GM21529 (cell line): Measurements from ENCODE around the gene SERPINE3.

Experiments used
- ATAC-seq: cut with Tn5 transposase; IDR thresholded peaks from one replicate; pipeline ENCODE4 v1.9.1; 2021; ENCODE audit not compliant: unreplicated experiment

Gene SERPINE3

GRCh38 chr13:51339354-51339753 is at the start of gene SERPINE3:
Gene SERPINE3, plus strand, starts transcription at chr13:51339691. Its CDS starts 1,401 bp downstream, at chr13:51341092.
- no peak for ATAC-seq

- no peak for ATAC-seq
These were observed 48.1 kb upstream of the SERPINE3 start for GRCh38 chr13:51291341-51291740.

GRCh38 chr13:51292000-51292565 is 47.4 kb upstream of the SERPINE3 start:
- no peak for ATAC-seq

- ATAC-seq: no peak
These were observed 41.9 kb upstream of the SERPINE3 start for GRCh38 chr13:51297556-51297955.

DNA sequence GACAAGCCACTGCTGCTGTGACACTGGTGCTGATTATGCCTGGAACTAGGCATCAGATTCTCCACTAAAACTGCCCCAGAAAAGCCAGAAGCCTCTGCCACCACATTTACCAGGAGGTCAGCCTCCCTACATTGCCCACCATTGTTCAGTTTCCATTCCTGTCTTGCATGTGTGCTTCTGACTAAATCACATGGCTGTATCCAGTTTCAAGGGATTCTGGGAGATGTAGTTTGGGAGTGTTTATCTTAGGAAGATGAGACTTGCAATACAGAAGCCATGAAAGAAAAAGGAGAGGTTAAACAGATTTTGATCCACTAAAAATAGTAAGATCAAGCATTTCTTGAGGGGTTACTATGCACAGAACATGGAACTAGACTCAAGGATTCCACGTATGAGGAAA is 40.7 kb upstream of the SERPINE3 start:
- ATAC-seq: no peak

DNA sequence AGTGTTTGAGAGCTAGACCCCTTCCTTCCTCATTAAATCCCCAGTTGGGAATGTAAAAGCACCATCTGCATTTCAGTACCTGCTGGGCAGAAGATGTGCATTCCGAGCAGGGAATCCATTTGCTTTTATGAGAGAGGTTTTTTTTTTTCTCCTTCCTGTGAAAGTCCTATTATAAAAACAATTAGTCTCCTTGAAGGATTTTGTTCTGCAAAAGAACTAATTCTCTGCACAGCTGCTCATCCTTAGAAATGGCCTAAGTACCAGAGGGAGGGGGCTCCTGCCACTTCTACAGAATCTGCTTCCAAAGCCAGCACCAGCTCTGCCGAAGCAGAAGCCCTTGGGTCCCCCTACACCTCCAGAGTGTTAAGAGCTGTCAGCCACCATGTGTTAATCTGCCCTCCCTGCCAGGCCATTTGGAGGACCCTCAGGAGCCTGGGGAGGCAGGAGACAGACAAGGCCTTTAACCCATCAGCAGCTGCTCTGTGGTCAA is 36.4 kb upstream of the SERPINE3 start:
- no peak for ATAC-seq

DNA sequence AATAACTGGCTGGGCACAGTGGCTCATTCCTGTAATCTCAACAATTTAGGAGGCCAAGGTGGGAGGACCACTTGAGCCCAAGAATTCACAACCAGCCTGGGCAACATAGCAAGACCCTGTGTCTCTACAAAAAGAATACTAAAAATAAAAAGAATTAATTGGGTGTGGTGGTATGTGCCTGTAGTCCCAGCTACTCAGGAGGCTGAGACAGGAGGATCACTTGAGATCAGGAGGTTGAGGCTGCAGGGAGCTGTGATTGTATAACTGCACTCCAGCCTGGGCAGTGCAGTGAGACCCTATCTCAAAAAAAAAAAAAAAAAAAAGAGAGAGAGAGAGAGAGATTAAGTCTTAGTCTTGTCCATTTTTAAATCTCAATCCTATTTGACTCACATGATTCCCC is 35.6 kb upstream of the SERPINE3 start:
- ATAC-seq: no peak

DNA sequence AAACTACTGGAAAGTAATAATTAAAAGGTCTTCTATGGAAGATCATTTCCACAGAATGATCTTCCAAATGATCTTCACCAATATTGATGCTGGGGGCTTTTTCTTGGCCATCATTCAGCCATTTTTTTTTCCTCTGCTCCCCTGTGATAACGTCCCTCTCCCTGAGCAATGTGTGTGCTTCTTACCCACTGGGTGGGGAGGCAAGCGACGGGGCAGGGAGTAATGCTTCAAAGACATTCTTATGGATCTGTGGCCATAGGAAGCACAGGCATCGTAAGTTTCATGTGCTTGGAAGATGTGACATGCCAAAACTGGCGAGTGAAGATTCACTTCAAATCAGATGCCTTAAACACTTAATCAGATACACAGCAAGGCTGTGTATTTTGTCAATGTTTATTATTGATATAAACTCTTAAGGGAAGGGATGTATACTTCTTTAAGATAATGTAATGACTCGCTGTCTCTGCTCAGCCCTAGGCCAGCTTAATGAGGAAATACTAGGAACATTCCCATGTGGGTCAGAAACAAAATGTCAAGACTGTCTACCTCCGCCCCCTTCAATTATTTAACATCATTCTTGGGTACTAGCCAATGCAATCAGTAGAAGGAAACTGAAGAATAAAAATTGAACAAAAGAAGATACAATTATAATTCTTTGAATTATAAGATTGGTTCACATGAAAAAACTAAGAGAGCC is 34.1 kb upstream of the SERPINE3 start:
- no peak for ATAC-seq

DNA sequence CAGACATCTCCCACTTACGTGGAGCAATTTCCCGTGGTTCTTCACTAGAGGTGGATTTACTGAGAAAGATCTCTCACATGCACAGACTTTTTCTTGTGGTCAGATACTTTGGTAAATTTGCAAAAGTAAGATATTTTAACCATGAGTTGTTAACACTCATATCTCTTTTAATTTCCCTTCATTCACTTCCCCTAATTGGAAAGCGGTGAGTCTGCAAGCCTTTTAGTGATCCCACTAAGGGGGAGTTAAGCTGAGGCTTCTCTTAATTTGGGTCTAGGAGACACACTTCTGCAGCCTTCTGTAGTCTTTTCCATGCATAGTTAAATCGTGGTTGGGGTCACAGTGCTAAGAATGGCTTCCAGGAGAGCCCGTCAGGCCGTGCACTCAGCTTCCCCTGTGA is 30.7 kb upstream of the SERPINE3 start:
- ATAC-seq: no peak

- ATAC-seq: no peak
These were observed 28.3 kb upstream of the SERPINE3 start for GRCh38 chr13:51311231-51311630.

DNA sequence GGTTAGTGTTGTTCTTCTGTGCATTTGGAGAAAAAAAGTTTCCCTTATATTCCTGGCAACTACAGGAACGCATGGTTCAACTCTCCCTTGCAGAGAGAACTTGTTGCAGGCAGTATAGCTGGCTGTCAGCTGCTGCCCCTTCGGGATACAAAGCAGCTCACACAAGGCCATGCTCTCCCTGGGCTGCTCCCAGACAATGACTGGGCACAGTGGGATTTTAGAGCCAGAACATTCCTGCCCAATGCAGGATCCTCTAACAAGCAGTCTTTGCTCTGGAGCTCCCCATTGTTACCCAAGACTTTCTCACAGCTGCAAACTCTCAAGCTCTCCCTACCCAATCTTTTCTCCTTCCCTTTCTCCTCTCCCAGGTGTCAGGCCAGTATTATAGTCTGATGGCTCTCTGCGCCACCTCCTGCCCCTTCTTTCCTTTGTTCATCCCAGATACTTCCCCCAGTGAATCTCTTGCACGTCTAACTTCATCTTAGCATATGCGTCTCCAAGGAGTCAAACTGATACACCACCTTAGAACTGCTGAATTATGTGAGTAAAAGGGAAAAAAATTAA is 27.5 kb upstream of the SERPINE3 start:
- no peak for ATAC-seq

GRCh38 chr13:51313619-51314018 is 25.9 kb upstream of the SERPINE3 start:
- ATAC-seq: no peak

DNA sequence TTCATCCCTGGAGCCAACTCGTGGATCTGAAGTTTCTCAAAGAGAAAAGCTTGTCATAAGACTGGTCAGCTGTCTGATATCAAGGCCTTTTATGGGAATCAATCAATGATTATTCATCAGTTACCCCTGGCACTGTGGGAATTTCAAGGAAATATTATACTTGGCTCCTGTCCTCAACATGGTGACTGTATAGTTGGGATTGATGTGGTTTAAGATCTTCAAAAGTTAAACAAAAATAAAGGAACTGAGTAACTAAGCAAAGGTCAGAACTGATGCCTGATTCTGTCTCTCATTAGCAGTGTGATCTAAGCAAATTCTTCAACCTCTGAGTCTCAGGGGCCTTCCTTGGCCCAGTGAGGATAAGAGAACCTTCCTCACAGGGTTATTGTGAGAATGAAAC is 22.2 kb upstream of the SERPINE3 start:
- no peak for ATAC-seq

DNA sequence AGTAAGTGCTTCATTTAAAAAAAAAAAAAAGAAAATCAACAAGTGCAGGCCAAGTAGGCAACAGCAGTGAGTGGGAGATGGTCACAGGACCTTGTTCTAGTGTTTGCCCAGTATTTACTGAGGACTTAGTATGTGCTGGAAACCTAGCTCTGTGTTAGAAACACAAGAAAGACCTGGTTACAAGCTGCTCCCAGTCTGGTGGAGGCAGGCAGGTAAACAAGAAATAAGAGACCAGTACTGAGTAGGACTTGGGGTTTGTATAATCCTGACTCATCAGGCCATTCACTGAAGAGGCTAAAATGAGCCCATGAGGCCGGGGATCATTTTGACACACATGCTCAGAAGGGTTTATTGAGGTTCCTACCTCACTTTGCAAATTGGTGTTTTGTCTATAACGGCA is 21.5 kb upstream of the SERPINE3 start:
- no peak for ATAC-seq

- no peak for ATAC-seq
These were observed 20.6 kb upstream of the SERPINE3 start for GRCh38 chr13:51318876-51319275.

- no peak for ATAC-seq
These were observed 17.7 kb upstream of the SERPINE3 start for GRCh38 chr13:51321836-51322235.

DNA sequence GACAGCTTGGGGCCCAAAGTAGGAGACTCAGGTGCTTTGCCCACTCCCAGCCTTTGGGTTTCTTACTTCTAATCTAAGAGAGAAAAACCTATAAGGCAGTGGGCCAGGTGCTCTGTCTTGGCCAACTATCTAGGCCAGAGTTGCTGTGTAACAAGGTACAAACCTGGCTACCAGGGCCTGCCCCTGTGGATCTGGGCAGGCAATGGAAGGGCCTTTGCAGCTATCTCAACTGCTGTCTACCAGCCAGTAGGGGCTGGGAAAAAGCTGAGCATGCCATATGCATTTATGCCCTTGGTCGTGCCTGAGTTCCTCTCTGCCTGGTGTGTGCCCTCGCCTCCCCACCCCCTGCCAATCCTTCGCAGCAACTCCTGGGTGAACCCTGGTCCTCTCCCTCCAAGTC is 16.7 kb upstream of the SERPINE3 start:
- ATAC-seq: no peak

DNA sequence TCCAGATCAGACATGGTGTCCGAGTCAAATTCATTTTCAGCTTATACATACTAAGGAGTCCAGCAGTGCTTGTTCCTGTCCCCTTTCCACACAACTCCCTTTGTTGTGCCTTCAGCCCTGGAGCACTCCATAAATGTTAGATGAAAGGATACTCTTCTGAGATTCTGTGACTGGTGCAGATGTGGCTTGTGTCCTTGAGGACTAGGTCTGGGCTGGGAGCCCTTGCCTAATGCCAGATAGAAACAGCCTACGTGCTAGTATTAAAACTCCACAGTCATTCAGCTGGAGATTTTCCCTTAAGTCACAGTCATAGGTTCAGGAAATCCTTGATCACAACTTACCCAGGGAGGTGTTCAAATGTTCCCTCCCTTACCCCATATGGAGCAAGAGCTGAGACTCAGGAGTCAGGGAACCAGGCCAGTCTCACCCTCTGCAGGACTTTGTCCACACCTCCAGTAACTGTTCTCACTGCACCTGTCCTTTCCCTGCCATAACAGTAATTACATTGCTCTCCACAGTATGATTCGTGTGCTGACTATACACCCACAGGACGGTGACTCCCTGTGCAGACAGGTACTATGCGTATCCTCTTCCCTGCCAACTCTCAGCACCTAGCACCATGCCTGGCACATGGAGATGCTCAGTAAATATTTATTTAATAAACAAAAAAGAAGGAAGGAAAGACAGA is 15.5 kb upstream of the SERPINE3 start:
- ATAC-seq: no peak

DNA sequence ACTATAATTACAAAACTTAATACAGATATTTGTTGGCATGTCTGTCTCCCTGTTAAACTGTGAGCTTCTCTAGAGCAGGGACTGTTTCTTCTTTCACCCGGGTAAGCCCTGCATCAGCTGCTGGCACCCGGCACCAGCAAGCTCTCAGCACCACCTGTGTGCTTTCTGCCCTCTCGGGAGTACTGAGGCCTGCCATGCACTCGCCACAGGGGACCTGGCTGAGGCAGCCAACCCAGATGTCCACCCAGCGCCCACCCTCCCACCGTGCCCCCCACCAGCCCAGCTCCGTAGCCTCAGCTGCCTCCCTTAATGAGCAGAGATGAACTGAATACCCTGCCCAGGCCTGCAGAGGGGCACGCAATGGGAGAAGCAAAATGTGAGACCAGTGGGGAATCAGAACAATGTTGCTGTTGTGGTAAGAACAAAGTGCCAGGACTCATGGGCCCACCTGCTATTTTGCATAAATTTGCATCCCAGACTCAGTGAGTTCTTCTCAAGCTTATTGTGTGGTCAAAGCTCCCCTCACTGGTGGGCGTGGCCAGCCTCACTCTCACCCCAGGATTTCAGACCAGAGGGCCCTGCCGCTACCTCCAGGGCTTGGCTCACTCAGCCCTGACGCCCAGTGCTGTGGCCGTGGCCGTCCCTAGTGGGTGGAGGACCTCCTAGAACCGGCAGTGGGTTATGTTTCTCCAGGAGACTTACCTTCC is 14.6 kb upstream of the SERPINE3 start:
- peak; percentile 63 for ATAC-seq

DNA sequence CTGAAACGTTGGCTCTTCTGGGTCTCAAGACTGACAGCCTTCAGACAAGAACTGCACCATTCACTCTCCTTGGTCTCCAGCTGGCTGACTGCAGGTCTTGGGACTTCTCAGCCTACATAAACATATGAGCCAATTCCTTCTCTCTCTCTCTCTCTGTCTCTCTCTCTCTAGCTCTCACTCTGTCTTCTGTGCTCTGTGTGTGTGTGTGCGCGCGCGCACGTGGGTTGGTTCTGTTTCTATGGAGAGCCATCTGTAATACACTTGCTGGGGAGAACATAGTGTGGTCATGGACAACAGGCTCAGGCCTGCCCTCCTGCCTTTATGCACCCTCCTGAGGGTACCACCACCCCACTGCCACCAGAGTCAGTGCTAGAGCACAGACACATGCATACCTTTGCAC is 13.7 kb upstream of the SERPINE3 start:
- no peak for ATAC-seq

DNA sequence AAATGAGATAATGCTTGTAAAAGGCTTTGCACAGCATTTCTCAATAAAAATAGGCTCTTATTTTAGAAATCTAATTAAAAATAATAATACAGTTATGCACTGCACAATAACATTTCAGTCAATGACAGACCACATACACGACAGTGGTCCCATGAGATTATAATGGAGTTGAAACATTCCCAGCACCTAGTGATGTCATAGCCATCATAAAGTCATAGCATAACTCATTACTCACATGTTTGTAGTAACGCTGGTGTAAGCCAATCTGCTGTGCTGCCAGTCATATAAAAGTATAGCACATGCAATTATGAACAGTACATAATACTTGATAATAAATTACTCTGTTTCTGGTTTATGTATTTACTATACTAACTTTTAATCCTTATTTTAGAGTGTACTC is 12.7 kb upstream of the SERPINE3 start:
- ATAC-seq: no peak
